Measurements from ENCODE around the gene KLHL24.

KLHL24 gene

GRCh38 chr3:183635431-183636220 is at the start of gene KLHL24:
KLHL24 (plus strand) TSS chr3:183635623; CDS start chr3:183650357, 14,734 bp downstream.
- Mint-ChIP-seq H3K27me3 (ENCODE audit: low read depth, poor library complexity) (peaks cover 5% of the 10 kb centered on the region), H3K4me1 (peaks cover 18% of the 10 kb centered on the region), H3K27ac (peak within 1 kb of the TSS; percentile 98), H3K9me3 (no peaks in the 10 kb centered on the region), H3K4me3 (peak within 1 kb of the TSS; percentile 87), H3K36me3 (ENCODE audit: low read depth) (peaks cover 17% of the 10 kb centered on the region)
- no peak for TF ChIP-seq CTCF (IDR thresholded peaks at IDR 0.05)
- DNase-seq: peak; percentile 89

- no peaks in the 10 kb centered on the region for H3K9me3 Mint-ChIP-seq
- no peak overlapping the region for H3K4me3 Mint-ChIP-seq
- H3K36me3 Mint-ChIP-seq (ENCODE audit: low read depth): no peaks in the 10 kb centered on the region
- peaks cover 24% of the 10 kb centered on the region for H3K4me1 Mint-ChIP-seq
- H3K27me3 Mint-ChIP-seq (ENCODE audit: low read depth, poor library complexity): peaks cover 6% of the 10 kb centered on the region
- no peak overlapping the region for H3K27ac Mint-ChIP-seq
- TF ChIP-seq CTCF (IDR thresholded peaks at IDR 0.05): no peak
- no peak for DNase-seq
Observed at GRCh38 chr3:183586477-183586876, 48.9 kb upstream of the KLHL24 start.

DNA sequence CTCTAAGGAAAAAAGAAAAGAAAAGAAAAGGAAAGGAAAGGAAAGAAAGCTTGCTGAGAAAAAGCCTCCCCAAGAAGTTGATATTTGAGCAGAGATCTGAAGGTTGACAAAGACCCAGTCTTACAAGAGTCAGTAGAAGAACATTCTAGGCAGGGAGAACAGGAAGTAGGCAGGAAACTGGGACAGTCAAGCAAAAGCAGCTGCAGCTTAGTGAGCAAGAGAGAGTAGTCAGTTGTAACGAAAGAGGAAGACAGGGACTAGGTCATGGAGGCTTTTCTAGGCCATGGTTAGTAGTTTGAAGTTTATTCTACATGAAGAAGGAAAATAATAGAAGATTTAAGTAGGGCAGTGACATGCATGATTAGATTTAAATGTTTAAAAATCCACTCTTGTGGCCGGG is 48.1 kb upstream of the KLHL24 start:
- peaks cover 6% of the 10 kb centered on the region for H3K27me3 Mint-ChIP-seq (ENCODE audit: low read depth, poor library complexity)
- no peak overlapping the region for H3K4me3 Mint-ChIP-seq
- TF ChIP-seq CTCF (IDR thresholded peaks at IDR 0.05): no peak
- H3K36me3 Mint-ChIP-seq (ENCODE audit: low read depth): no peaks in the 10 kb centered on the region
- no peak for DNase-seq
- no peak overlapping the region for H3K27ac Mint-ChIP-seq
- H3K9me3 Mint-ChIP-seq: no peaks in the 10 kb centered on the region
- H3K4me1 Mint-ChIP-seq: peaks cover 22% of the 10 kb centered on the region

GRCh38 chr3:183590442-183590841 is 45.0 kb upstream of the KLHL24 start:
- no peak for TF ChIP-seq CTCF (IDR thresholded peaks at IDR 0.05)
- no peak for DNase-seq
- no peaks in the 10 kb centered on the region for H3K36me3 Mint-ChIP-seq (ENCODE audit: low read depth)
- no peaks in the 10 kb centered on the region for H3K9me3 Mint-ChIP-seq
- no peak overlapping the region for H3K4me3 Mint-ChIP-seq
- H3K27me3 Mint-ChIP-seq (ENCODE audit: low read depth, poor library complexity): peaks cover 3% of the 10 kb centered on the region
- no peaks in the 10 kb centered on the region for H3K4me1 Mint-ChIP-seq
- no peak overlapping the region for H3K27ac Mint-ChIP-seq

DNA sequence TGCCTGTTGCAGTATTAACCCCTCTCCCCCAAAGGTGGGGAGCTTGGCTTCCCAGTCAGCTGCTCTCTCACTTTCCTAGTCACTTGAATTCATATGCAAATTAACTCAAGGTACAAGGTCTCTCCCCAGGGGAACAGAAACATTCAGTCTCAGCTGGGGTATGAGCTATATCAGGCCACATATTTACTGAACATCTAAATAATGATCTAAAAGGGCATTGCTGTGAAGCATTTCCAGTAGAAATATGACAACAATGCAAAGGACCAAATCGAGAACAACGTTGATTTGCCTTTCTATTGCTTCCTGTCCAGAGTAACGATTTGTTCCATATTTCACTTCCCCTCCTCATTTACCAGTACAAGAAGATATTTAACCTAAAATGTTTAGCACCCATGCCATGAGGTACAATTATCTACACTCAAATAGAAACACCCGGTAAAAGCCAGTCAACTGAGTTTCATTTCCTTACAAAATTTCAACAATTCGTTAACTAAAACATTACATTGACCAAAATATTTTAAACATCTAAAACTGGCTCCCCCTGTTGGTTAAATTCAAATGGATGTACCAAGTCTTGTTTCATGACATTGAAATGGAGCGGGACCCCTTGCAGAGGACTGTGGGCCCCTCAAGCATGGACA is 43.4 kb upstream of the KLHL24 start:
- no peak for DNase-seq
- Mint-ChIP-seq H3K36me3 (ENCODE audit: low read depth) (no peaks in the 10 kb centered on the region), H3K9me3 (peaks cover 13% of the 10 kb centered on the region), H3K4me1 (no peaks in the 10 kb centered on the region), H3K27me3 (ENCODE audit: low read depth, poor library complexity) (peaks cover 7% of the 10 kb centered on the region), H3K4me3 (no peak overlapping the region), H3K27ac (no peak overlapping the region)
- no peak for TF ChIP-seq CTCF (IDR thresholded peaks at IDR 0.05)
